A204.1 (cell line): Measurements from ENCODE around the gene MYO15B.
"Not testable (repeated sequence)": the region's sequence is repeated elsewhere in the genome, so short reads cannot be mapped to it uniquely, and the experiment has no call there.

Experiments used
- FAIRE-seq: peaks from 2 replicates; lab custom pipeline; 2012; peaks lifted over from hg19 to GRCh38; lab: Jason Lieb, UNC

The MYO15B gene

DNA sequence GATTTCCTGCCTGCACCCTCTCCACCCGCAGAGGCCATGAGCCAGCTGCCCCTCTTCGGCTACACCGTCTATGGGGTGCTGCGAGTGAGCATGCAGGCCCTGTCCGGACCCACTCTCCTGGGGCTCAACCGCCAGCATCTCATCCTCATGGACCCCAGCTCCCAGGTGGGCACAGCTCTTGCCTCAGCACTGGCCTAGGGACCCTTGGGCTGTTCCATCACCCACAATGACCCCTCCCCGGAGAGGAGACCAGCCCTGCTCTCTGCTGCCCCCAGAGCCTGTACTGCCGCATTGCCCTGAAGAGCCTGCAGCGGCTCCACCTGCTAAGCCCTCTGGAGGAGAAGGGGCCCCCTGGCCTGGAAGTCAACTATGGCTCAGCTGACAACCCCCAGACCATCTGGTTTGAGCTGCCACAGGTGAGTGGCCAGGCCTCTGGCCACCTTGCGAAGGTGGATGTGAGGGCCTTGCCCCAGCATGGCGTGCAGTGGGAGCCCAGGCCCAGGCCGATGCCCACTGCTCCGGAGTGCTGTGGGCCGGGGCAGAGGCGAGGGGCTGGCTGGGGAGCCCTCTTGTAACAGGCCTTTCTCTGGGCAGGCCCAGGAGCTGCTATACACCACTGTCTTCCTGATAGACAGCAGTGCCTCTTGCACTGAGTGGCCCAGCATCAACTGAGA, 38.4 kb downstream of the MYO15B start:
- FAIRE-seq: no peak

DNA sequence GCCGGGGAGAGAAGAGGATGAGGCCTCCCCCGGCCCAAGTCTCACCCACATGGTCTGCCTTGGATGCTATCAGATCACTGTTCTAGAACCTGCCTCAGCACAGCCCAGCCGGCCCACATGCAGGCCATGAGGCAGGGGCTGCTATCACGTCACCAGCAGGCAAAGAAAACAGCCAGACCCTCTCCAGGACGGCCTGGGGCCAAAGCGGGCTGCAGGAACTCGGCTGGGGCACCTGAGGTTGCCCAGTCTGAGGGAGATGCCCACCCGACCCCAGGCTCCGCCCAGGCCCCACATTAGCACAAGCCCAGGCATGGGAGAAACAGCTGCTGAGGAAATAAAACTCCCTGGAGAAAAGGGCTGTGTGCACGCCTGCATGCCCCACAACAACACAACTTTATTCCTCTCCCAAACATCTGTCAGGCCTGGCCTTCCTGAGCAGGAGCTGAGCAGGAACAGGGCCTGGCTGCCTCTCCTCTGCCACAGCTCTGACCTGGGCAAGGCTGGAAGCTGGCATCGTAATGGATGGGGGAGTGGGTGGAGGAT, 39.0 kb downstream of the MYO15B start:
- no peak for FAIRE-seq

DNA sequence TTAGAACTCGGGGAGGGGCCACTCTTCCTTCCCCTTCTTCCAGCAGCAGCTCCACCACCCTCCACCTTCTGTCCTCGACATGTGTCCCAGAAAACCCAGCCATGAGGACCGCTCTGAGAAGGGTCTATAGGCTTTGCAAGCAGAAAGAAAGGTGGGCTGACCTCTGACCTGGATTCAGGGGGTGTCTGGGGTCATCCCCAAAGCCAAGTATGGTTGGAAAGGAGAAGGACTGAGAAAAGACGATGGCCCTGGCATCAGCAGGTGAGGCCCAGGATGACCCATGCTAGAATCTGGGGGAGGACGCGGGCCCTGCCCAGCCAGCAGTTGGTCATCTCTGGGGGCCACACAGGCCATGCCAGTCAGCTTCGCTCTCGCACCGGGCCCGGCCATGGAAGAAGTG, 39.5 kb downstream of the MYO15B start:
- FAIRE-seq: no peak

DNA sequence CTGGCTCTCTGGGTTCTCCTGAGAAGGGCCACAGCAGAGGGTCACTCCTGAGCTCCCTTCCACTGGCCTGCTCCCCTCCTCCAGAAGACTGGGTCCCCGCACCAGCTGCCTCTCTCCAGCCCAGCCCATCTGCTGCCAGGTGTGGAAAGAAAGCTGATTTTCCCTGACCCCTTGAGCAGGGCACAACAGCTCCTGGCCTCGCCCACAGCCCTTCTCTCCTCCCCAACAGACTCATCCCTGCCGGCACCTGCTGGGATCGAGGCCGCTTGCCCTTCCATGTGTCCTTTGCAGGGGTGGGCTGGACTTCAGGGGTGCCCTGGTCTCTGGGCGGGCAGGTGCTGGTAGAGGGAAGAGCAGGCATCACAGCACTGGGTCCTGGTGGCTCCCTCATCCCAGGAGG, 40.8 kb downstream of the MYO15B start:
- FAIRE-seq: no peak

DNA sequence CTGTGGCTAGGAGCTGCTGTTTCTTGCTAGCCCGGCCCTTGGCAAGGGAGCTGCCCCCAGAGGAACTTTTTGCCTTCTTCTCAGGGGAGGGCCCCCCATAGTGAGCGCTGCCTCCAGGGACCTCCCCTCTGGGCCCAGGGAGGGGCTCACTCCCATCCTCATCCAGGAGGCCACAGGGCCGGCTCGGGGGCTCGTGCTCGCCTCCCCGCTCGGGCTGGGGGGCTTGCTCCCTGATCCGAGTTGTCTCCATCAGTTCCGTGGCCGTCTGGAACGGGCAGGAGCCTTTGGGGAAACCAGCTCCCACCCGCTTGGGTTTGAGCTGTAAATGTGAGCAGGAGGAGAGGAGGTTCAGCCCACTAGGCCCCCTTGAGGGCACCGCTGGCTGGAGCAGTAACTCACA, 41.6 kb downstream of the MYO15B start:
- FAIRE-seq: no peak

DNA sequence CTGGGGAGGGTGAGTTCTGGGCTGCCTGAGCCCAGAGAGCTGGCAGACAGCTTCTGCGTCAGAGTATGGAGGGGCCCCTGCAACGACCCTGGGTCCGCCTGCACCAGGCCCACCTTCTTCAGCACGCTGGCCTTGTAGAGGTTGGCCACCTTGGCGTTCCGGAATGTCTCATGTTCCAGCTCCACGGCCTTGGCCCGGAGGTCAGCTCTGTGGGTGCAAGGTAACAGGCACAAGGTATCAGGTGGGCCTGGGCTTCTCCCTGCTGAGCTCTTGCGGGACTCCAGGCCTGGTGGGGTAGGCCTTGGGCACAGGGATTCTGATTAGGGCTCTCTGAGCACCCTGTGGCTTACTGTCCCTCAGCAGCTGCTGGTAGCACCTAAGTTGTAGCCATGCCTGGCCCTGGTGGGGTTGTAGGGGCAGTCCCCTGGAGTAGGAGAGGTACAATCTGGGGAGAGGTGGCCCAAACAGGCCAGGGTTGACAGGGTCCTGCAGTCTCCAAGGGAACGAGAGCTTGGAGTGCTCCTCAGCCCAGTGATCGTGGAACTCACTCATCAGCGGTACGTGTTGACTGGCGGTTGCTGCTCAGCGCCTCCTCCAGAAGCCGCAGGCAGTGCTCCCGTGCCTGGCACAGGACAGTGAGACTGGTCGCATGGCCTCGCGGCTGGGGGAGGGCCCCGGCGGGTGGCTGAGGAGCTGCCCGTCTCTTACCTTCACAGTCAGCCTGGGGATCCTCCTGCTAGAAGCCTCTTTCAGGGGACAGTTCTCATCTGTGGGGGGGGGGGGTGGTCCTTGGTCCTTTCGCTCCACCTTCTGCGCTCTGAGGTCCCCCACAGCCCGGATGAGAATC, 42.7 kb downstream of the MYO15B start:
- FAIRE-seq: no peak

DNA sequence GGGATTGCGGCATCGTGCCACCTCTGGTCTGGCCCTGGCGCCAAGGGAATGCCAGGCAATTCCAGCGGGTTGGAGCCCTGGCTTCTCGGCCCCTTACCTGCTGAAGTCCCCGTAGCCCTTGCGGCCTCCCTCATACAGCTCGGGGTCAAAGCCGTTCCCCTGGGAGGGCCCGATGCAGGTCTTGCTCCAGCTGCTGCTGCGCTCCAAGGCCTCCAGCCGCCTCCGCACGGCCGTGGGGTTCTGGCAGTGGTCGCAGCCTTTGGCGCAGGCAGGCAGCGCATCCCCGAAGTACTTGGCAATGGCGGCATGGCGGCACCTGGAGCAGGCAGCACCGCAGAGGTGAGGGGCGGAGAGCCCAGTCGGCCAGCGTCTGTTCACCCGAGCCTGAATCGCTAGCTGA, 43.8 kb downstream of the MYO15B start:
- no peak for FAIRE-seq

DNA sequence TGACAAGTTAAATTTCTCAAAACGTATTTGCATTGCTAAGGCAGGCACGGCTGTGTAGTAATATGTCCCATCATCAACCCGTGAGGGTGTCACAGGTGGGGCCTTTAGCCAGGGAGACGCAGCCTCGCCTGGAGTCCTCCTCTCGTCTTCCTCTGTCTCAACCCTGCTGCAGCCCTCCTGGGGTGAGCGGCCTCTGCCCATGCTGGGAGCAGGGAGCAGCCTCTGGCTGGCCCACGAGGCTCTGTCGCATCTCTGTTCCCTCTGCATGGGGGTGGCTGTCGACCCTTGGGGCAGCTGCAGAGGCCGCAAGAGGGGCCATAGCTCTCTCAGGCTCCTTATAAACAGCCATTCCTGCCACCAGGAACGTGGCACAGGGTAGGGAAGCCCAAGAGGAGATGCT, 44.8 kb downstream of the MYO15B start:
- no peak for FAIRE-seq

DNA sequence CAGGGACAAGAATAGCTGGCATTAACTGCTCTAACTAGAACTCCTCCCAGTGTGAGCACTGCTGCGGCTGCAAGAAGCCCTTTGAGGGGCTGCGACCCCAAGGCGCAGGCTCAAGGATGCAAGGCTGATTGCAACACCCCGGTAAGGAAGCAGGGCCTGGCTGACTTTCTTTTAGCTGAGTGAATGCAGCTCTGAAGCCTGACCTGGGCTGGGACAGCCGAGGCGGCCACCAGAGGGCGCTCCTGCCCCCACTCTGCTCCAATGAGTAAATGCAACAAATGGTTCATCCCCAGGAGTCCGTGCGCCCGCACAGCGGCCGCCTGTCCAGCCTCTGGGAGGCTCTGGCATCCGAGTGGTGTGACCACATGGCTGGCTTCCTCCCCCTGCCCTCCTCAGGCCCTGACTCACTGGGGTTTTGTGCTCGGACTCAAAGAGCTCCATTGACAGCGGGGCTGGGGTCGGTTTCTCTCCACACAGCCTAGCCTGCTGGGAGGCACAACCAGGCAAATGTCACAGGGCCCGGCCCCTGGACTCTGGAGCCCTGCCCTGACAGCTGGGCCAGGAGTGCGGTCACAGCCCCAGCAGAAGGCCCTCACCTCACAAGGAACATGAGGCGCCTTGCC, 45.4 kb downstream of the MYO15B start, which contains the start of gene SMIM5:
Gene SMIM5 (plus strand): TSS at position 572 of the 623 bp plus-strand sequence. CDS start 6,768 bp downstream, outside the sequence.
- FAIRE-seq: no peak

DNA sequence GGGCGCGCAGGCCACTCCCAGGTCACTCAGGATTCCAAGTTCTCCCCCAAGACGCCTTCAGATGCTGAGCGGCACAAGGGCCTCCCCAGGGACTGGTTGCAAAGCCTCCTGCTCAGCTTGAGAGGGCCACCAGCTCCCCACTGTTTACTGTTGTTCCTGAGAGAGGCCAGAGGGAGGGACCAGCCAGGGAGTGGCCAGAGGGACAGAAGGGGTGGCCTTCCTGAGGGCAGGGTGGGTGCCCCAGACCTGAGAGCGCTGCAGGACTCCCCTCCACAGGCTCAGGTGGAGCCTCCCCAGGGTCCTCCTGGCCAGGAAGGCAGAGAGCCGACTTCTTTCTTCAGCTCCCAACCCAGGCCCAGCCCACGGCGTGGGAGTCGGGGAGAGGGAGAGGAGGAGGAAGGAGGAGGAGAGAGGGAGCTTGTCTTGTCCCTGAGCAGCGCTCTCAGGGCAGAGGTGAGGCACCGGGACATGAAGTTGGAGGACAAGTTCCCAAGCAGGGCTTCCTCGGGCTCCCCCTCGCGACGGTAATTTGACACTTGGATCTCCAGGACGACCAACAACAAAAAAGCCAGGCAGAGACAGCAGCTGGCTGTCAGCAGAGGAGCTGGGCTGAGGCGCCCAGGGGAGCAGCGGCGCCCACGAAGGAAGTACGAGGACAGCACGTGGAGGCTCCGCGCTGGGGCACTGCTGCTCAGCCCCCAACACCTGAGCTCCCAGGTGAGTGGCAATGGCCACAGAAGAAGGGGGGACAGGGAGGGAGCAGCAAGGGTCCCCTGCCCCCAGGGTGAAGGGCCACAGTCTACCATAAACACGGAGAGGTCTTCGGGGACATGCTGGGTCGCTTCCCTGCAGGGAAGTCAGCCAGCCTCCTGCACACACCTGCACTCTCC, 46.1 kb downstream of the MYO15B start:
- no peak for FAIRE-seq

DNA sequence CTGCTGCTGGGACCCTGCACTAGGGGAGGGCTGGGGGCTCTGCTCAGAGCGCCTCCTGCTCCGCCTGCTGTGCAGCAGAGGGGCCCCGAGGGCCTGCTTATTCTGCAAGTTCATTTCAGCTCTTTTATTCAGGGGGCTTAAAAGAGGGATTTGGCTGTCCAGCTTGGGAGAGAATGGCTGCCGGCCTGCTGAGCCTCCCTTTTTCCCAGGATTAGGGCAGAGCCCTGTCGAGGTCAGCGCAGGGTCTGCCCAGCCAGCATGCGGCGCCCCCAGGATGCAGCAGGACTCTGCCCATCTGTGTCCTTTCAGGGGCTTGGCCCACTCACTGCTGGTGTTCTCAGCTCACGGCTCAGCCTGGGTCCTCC, 46.8 kb downstream of the MYO15B start:
- no peak for FAIRE-seq

DNA sequence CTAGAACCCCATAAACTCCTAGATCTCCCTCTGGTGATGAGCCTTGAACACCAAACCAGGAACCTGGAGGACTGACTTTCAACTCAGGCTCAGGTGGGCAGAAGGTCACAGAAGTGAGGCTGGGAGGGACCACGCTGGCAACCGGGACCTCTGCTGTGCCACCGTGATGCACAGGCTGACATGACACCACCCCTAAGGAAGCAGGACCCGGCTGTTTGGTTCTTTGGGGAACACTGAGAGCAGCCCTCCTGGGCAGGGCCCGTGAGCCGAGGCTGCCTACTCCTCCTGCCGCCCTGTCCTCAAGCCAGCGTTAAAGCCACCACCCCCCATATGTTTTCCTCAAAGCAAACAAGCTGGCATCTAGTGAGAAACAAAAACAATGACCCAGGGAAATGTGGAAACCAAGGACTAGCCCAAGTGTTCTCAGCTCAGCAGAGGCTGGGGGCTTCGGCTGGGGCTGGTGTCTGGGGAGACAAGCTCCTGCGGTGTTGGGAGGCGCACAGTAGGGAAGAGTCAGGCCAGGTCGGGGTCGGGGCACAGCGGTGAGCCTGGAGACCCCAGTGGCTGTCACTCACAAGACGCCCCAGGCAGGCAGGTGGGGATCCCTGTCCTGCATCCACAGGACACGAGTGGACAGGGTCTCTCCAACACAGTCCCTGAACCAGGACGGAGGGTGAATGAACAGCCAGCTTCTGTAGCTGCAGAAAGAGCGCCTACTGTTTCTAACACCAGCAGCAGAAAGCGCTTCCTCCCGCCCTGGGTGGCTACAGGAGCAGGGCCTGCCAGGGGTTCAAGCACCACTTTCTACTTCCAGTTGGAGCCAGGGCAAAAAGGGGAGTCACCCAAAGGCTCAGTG, 47.4 kb downstream of the MYO15B start:
- no peak for FAIRE-seq

DNA sequence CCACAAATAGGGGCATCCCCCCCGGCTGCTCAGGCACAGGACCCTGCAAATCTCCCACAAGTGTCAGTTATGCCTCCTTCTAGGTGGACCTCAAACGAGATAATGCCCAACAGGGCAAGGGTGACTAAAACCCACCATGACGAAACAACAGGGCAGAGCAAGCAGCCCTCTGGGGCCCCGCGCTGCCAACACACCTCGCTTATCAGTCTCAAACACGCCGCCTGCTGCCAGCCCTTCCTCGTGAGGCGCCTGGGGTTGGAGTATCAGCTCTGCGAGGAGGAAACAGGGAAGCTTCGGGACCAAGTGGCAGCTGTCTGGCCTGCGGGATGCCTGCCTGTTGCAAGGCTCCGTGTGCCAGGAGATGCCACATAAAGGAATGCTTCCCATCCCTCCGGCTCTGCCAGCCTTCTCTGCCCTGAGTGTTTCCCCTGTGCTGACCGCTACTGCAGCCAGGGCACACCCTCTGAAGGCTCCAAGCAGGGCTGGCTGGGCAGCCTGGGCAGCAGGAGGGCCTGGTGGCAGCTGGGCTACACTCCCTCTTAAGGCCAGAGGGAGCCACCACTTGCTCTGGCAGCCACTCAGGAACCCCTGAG, 48.1 kb downstream of the MYO15B start:
- FAIRE-seq: no peak

DNA sequence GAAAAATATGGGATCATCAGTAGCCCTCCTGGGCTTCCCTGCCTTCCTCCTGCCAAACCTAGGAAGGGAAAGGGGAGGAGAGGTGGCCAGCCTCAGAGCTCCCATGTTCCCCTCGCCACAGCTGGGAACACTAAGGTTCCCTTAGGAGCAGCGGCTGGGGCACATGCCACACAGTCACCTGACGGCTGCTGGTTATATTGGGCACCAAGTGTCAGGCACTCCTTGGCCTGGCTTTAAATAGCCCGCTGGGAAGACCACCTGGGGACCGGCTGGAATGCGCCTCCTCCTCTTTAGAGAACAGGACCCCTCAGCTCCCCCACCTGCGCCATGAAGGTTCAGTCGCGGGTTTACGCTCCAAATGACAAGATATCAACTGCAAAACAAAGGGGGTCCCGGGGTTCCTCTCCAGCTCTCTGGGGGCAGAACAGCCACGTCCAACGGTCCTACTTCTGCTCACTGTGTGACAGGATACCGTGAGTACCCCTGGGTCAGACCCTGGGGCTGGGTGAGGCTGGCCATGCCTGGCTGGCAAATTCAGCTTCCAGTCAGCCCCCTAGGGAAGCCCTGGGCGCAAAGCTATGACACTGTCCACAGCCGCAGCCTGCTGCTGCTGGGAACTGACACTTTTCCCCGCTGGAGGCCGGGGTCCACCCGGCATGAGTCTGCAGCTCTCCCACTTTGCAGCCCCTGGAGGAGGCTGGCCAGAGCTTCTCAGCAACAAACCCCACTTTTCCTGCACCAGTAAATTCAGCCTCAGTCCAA, 49.0 kb downstream of the MYO15B start:
- FAIRE-seq: no peak

DNA sequence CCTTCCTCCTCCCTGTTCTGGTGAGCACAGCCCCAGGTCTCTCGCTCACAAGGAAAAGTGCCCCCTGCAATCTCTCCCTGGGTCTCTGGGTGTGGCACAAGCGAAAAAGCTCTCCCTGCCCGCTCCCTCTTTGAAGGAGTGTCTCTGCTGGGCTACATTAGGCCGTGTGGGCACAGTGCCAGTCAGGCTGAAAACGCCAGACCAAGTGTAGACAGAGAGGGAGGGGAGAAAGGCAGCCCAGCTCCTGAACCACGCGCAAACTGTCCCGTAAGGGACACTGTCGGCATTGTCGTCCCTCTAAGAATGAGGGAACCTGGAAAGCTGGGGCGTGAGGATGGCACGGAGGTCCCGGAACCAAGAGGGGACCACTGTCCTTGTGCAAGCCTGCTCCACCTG, 49.5 kb downstream of the MYO15B start:
- no peak for FAIRE-seq

DNA sequence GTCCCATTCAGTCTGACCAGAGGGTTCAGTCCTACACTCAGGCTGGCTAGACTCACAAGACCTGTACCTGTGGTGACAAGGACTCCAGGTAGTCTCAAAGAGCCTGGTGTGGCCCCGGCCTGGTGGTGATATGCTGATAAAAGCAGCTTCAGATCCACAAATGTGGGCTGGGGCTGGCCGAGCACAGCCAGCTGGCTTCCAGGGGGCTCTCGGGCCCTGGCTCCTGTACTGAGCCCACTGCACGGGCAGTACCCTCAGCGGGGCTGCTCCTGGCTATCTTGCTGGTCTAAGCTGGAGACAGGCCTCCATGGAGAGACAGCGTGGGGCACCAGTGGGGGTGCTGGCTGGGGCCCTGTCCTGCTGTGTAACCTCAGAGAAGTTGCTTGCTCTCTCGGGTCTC, 50.0 kb downstream of the MYO15B start:
- no peak for FAIRE-seq

DNA sequence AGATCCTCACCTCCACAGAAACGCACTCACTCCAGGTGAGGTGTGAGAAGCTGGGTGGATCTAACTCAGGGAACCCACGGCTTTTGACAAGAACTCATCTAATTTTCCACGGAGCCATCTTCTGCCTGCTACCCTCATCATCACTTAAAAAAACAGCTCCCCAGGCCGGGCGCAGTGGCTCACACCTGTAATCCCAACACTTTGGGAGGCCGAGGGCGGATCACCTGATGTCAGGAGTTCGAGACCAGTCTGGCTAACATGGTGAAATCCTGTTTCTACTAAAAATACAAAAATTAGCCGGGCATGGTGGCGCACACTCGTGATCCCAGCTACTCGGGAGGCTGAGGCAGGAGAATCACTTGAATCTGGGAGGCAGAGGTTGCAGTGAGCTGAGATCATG, 50.4 kb downstream of the MYO15B start:
- not testable (repeated sequence) for FAIRE-seq

DNA sequence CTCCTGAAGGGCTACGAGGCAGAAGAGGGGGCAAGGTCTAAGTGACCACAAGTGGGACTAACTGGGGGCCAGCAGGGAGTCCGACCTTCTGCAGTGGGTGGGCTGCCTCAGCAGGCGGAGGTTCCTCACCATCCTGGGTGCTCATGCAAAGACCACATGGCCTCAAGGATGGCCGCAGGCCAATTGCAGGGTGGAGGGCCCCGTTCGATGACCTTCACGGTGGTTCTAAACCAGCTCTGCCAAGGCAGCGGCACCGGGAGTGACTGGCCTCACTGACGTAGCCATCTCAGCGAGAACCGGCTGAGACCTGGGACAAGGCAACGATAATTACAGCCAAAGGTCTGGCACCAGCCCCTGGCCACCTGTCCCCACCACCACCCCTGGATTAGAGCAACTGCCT, 51.3 kb downstream of the MYO15B start:
- no peak for FAIRE-seq

DNA sequence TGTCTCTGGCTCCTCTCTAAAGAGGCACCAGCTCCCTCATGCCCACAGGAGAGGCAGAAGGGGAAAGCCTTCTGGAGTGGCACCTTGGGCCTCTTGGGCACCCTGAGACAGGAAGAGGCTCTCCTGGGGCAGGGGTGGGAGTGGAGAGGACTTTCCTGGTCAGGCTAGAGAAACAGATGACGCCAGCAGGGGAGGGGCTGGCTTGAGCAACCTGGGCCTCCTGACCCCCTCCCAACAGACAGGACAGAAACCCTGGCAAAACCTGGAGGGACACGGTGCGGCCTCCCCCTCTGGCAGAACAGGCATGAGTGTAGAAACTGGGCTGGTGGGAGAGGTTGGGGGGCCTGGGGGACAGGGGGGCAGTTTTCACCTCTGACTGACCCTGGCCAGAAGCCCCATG, 51.7 kb downstream of the MYO15B start:
- no peak for FAIRE-seq
